K562 (cell line): ENCODE results near the gene TRIM27. TPM values are rescaled to one million over a fixed set of nuclear protein-coding genes. Genes with fewer than 3 reads are reported as not detected.
A peak's percentile ranks its signal among the peaks of the same experiment; 100 is the strongest.

Experiments used
- EP300 ChIP-seq: IDR thresholded peaks from 2 replicates; pipeline ENCODE4 v1.6.1; 2012; ENCODE audit warnings: low read length, improper control_type of control experiment
- EP400 ChIP-seq: fragments of 450-650 bp; IDR thresholded peaks from 2 replicates; pipeline ENCODE4 v1.6.1; 2017; ENCODE audit warnings: antibody characterized with exemption, mild to moderate bottlenecking, moderate library complexity
- KDM1A ChIP-seq, 2 experiments: fragments of 450-650 bp; IDR thresholded peaks; 2 replicates each; pipeline ENCODE4 v1.6.1; 2016; ENCODE audit warnings: mild to moderate bottlenecking in 2 of 2
- POLR2AphosphoS5 ChIP-seq: IDR thresholded peaks from 2 replicates; pipeline ENCODE4 v1.6.1; 2011; ENCODE audit warnings: mild to moderate bottlenecking, low read depth, low read length, moderate library complexity; ENCODE audit not compliant: control insufficient read depth, insufficient read depth
- SUPT5H ChIP-seq: fragments of 450-650 bp; IDR thresholded peaks from 2 replicates; pipeline ENCODE4 v1.6.1; 2016
- polyA plus RNA-seq, 8 experiments: library from polyadenylated mRNA; depleted of rRNA in 4 of 8; stranded (reverse) in 5 of 8; unstranded in 3 of 8; fragments of >200 nt; fragmentation: Nextera tagmentation in 2 of 8; fragmentation: Illumina TruSeq in 1 of 8; extraction: Ambion mirVana in 2 of 8; extraction: Trizol in 1 of 8; gene quantifications; 2 replicates each; pipeline versions ENCODE4 v1.2.1 to v1.2.3, GENCODE V29; 2011 to 2014; ENCODE audit warnings: inconsistent platforms in 1 of 8, missing spikeins in 1 of 8
- total RNA-seq, 7 experiments: library from RNA; depleted of rRNA in 6 of 7; stranded (reverse); fragments of >200 nt in 6 of 7; fragmentation: Illumina TruSeq in 2 of 7; extraction: Trizol in 2 of 7; gene quantifications; 2 replicates each; pipeline versions ENCODE4 v1.2.1 to v1.2.3, GENCODE V29; 2011 to 2021; ENCODE audit warnings: low replicate concordance in 1 of 7
- TF ChIP-seq, protein P1 (sequence below): fragments of 250-450 bp; sonication (Bioruptor Pico); IDR thresholded peaks from 2 replicates; pipeline ENCODE4 v1.4.0; 2020
- TF ChIP-seq, protein P2 (sequence below): fragments of 150-350 bp; IDR thresholded peaks from 2 replicates; pipeline ENCODE4 v1.6.1; 2014; ENCODE audit warnings: low read depth, mild to moderate bottlenecking, low read length, borderline replicate concordance
- TF ChIP-seq, protein P3 (sequence below): fragments of 250-450 bp; sonication (Bioruptor Pico); IDR thresholded peaks from 2 replicates; pipeline ENCODE4 v1.8.0; 2021; ENCODE audit warnings: moderate library complexity, mild to moderate bottlenecking, inconsistent platforms
- TF ChIP-seq, protein P4 (sequence below): fragments of 450-650 bp; formaldehyde crosslinking; IDR thresholded peaks from 2 replicates; pipeline ENCODE4 v1.4.0; 2022; ENCODE audit warnings: missing genetic modification characterization

TRIM27 gene
- total and polyA plus RNA-seq, 9 of the 15 experiments (the other 6 are each of a cell fraction or from before 2014, with no cell fraction given), result 37.7 to 235 (median 122) TPM

DNA sequence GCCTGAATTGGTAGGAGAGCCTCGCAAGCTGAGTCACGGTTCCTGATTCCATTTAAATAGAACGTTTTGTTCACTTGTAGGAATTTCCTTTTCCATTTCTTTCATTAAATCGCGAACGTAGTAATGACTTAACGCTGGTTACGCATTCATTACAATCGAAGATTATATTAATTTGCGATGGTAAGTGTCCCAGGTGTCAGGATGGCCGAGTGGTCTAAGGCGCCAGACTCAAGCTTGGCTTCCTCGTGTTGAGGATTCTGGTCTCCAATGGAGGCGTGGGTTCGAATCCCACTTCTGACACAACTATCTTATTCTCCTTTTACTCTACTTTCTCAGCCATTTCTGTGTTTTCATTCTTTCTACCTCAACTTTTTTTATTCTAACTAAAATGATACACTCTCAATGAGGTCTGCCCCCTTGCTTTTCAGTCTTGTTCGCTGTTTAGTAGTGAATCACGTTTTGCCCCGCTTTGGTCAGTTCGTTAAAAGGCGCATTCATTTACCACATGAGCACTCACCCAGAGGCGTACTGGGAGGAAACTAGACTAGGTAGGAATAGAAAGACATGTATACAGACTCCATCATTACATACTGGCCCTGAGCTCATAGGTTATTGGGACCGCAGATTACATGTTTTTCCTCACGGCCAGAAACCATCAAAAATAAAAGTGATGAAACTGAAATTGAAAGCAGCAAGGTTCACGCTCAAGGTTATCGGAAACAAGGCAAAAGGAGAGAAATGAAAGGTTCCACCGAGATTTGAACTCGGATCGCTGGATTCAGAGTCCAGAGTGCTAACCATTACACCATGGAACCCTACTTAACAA lies 17.3 kb upstream of the TRIM27 start (continued):
- TF ChIP-seq, protein P1, sequence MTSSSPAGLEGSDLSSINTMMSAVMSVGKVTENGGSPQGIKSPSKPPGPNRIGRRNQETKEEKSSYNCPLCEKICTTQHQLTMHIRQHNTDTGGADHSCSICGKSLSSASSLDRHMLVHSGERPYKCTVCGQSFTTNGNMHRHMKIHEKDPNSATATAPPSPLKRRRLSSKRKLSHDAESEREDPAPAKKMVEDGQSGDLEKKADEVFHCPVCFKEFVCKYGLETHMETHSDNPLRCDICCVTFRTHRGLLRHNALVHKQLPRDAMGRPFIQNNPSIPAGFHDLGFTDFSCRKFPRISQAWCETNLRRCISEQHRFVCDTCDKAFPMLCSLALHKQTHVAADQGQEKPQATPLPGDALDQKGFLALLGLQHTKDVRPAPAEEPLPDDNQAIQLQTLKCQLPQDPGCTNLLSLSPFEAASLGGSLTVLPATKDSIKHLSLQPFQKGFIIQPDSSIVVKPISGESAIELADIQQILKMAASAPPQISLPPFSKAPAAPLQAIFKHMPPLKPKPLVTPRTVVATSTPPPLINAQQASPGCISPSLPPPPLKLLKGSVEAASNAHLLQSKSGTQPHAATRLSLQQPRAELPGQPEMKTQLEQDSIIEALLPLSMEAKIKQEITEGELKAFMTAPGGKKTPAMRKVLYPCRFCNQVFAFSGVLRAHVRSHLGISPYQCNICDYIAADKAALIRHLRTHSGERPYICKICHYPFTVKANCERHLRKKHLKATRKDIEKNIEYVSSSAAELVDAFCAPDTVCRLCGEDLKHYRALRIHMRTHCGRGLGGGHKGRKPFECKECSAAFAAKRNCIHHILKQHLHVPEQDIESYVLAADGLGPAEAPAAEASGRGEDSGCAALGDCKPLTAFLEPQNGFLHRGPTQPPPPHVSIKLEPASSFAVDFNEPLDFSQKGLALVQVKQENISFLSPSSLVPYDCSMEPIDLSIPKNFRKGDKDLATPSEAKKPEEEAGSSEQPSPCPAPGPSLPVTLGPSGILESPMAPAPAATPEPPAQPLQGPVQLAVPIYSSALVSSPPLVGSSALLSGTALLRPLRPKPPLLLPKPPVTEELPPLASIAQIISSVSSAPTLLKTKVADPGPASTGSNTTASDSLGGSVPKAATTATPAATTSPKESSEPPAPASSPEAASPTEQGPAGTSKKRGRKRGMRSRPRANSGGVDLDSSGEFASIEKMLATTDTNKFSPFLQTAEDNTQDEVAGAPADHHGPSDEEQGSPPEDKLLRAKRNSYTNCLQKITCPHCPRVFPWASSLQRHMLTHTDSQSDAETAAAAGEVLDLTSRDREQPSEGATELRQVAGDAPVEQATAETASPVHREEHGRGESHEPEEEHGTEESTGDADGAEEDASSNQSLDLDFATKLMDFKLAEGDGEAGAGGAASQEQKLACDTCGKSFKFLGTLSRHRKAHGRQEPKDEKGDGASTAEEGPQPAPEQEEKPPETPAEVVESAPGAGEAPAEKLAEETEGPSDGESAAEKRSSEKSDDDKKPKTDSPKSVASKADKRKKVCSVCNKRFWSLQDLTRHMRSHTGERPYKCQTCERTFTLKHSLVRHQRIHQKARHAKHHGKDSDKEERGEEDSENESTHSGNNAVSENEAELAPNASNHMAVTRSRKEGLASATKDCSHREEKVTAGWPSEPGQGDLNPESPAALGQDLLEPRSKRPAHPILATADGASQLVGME (CRISPR knock-in tag), result 0 out of 2 replicates have a peak, but pooled peaks have one; percentile 43
- TF ChIP-seq POLR2AphosphoS5 (no peak), SUPT5H (no peak), EP400 (peak; percentile 83), KDM1A (IDR thresholded peaks at IDR 0.05) (peak; percentile 26 to 50; a peak in 2 of 4 replicates), EP300 (peak; percentile 88)
- TF ChIP-seq, protein P2, sequence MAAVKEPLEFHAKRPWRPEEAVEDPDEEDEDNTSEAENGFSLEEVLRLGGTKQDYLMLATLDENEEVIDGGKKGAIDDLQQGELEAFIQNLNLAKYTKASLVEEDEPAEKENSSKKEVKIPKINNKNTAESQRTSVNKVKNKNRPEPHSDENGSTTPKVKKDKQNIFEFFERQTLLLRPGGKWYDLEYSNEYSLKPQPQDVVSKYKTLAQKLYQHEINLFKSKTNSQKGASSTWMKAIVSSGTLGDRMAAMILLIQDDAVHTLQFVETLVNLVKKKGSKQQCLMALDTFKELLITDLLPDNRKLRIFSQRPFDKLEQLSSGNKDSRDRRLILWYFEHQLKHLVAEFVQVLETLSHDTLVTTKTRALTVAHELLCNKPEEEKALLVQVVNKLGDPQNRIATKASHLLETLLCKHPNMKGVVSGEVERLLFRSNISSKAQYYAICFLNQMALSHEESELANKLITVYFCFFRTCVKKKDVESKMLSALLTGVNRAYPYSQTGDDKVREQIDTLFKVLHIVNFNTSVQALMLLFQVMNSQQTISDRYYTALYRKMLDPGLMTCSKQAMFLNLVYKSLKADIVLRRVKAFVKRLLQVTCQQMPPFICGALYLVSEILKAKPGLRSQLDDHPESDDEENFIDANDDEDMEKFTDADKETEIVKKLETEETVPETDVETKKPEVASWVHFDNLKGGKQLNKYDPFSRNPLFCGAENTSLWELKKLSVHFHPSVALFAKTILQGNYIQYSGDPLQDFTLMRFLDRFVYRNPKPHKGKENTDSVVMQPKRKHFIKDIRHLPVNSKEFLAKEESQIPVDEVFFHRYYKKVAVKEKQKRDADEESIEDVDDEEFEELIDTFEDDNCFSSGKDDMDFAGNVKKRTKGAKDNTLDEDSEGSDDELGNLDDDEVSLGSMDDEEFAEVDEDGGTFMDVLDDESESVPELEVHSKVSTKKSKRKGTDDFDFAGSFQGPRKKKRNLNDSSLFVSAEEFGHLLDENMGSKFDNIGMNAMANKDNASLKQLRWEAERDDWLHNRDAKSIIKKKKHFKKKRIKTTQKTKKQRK, result 0 out of 2 replicates have a peak, but pooled peaks have one; percentile 17
- TF ChIP-seq, protein P3, sequence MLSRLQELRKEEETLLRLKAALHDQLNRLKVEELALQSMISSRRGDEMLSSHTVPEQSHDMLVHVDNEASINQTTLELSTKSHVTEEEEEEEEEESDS (CRISPR knock-in tag), result no peak
- TF ChIP-seq, protein P4, sequence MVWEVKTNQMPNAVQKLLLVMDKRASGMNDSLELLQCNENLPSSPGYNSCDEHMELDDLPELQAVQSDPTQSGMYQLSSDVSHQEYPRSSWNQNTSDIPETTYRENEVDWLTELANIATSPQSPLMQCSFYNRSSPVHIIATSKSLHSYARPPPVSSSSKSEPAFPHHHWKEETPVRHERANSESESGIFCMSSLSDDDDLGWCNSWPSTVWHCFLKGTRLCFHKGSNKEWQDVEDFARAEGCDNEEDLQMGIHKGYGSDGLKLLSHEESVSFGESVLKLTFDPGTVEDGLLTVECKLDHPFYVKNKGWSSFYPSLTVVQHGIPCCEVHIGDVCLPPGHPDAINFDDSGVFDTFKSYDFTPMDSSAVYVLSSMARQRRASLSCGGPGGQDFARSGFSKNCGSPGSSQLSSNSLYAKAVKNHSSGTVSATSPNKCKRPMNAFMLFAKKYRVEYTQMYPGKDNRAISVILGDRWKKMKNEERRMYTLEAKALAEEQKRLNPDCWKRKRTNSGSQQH (CRISPR knock-in tag), result peak; percentile 44; the same call in 1 of the 2 replicates
- TF ChIP-seq, all 486 proteins: peak for 198
